Left kidney (tissue), 2 donors: ENCODE measurements around the gene TMEM182. TPM values are rescaled to one million over a fixed set of nuclear protein-coding genes. Genes with fewer than 3 reads are reported as not detected.

Source experiments
- DNase-seq: peaks from one replicate; pipeline ENCODE4 v3.0.0-alpha.2; 2013
- polyA plus RNA-seq: library from polyadenylated mRNA; unstranded; fragments of 120-200 nt; gene quantifications from one replicate; pipeline ENCODE4 v1.2.1, GENCODE V29; 2013; ENCODE audit not compliant: insufficient read length

Gene TMEM182
- polyA plus RNA-seq, 1 donor: 8.2 TPM

GRCh38 chr2:102801098-102801718 is 39.4 kb downstream of the TMEM182 start:
- no peak for DNase-seq

- DNase-seq: no peak
These were observed 40.2 kb downstream of the TMEM182 start for GRCh38 chr2:102801858-102802699.

- DNase-seq: no peak
These were observed 41.4 kb downstream of the TMEM182 start for GRCh38 chr2:102803041-102803896.

GRCh38 chr2:102803897-102804217 is 42.0 kb downstream of the TMEM182 start:
- DNase-seq: no peak

GRCh38 chr2:102806250-102806837 is 44.5 kb downstream of the TMEM182 start:
- DNase-seq: peak; percentile 63

GRCh38 chr2:102809291-102810189 is 47.7 kb downstream of the TMEM182 start:
- no peak for DNase-seq

GRCh38 chr2:102815285-102815684 is 53.5 kb downstream of the TMEM182 start:
- no peak for DNase-seq

GRCh38 chr2:102826904-102827303 is 65.1 kb downstream of the TMEM182 start:
- DNase-seq: peak; percentile 64

- no peak for DNase-seq
These were observed 71.0 kb downstream of the TMEM182 start for GRCh38 chr2:102832789-102833188.

GRCh38 chr2:102834523-102835273 is 72.9 kb downstream of the TMEM182 start:
- no peak for DNase-seq

- no peak for DNase-seq
These were observed 75.9 kb downstream of the TMEM182 start for GRCh38 chr2:102837626-102838198.

- peak; percentile 59 for DNase-seq
These were observed 78.0 kb downstream of the TMEM182 start for GRCh38 chr2:102839668-102840388.

- DNase-seq: peak; percentile 68
These were observed 79.4 kb downstream of the TMEM182 start for GRCh38 chr2:102841107-102841840.

GRCh38 chr2:102843764-102844443 is 82.1 kb downstream of the TMEM182 start:
- peak; percentile 50 for DNase-seq

- DNase-seq: no peak
These were observed 83.1 kb downstream of the TMEM182 start for GRCh38 chr2:102844911-102845310.

- DNase-seq: peak; percentile 90
These were observed 86.6 kb downstream of the TMEM182 start for GRCh38 chr2:102848366-102848839.

GRCh38 chr2:102850888-102851287 is 89.1 kb downstream of the TMEM182 start:
- DNase-seq: no peak

- DNase-seq: no peak
These were observed 91.0 kb downstream of the TMEM182 start for GRCh38 chr2:102852867-102853266.
